ENCODE results near the gene ABHD1. TPM values are rescaled to one million over a fixed set of nuclear protein-coding genes. Genes with fewer than 3 reads are reported as not detected.
"Not testable (repeated sequence)": the region's sequence is repeated elsewhere in the genome, so short reads cannot be mapped to it uniquely, and the experiment has no call there.

ABHD1 gene
- total RNA-seq, 1 donor from 2014 or later: not detected

GRCh38 chr2:27162151-27163121, 38.8 kb downstream of the ABHD1 start:
- no peak for DNase-seq (ENCODE audit: low spot score)

GRCh38 chr2:27164960-27165763, 41.5 kb downstream of the ABHD1 start:
- no peak for DNase-seq (ENCODE audit: low spot score)

GRCh38 chr2:27170581-27171337, 47.1 kb downstream of the ABHD1 start:
- no peak for DNase-seq (ENCODE audit: low spot score)

- no peak for DNase-seq (ENCODE audit: low spot score)
These were observed 47.8 kb downstream of the ABHD1 start for GRCh38 chr2:27171351-27171848.

GRCh38 chr2:27174638-27175037, 51.0 kb downstream of the ABHD1 start:
- DNase-seq (ENCODE audit: low spot score): no peak

GRCh38 chr2:27175330-27175729, 51.7 kb downstream of the ABHD1 start:
- DNase-seq (ENCODE audit: low spot score): no peak

- DNase-seq (ENCODE audit: low spot score): not testable (repeated sequence)
These were observed 52.2 kb downstream of the ABHD1 start for GRCh38 chr2:27175781-27176180.

GRCh38 chr2:27177441-27178351, 54.1 kb downstream of the ABHD1 start:
- DNase-seq (ENCODE audit: low spot score): no peak

GRCh38 chr2:27178469-27178868, 54.9 kb downstream of the ABHD1 start:
- no peak for DNase-seq (ENCODE audit: low spot score)

GRCh38 chr2:27179344-27180000, 55.9 kb downstream of the ABHD1 start:
- no peak for DNase-seq (ENCODE audit: low spot score)

Other genes with a start within 250 kb of the ABHD1 start
- 65.2 TPM for gene MAPRE3, start 153.2 kb upstream of the ABHD1 start, total RNA-seq
- 148 TPM for gene TMEM214, start 90.8 kb upstream of the ABHD1 start, total RNA-seq
- gene AGBL5, start 72.1 kb upstream of the ABHD1 start, total RNA-seq: 20.3 TPM
- gene OST4, start 52.2 kb upstream of the ABHD1 start, total RNA-seq: 275 TPM
- 77.4 TPM for gene EMILIN1, start 45.2 kb upstream of the ABHD1 start, total RNA-seq
- 4.7 TPM for gene KHK, start 37.0 kb upstream of the ABHD1 start, total RNA-seq
- gene CGREF1, start 4.7 kb upstream of the ABHD1 start, total RNA-seq: 11.0 TPM
- gene PREB, start 10.8 kb downstream of the ABHD1 start, total RNA-seq: 76.5 TPM
- gene PRR30, start 15.6 kb downstream of the ABHD1 start, total RNA-seq: not detected
- gene TCF23, start 25.2 kb downstream of the ABHD1 start, total RNA-seq: 0.48 TPM
- 88.3 TPM for gene ATRAID, start 88.2 kb downstream of the ABHD1 start, total RNA-seq
- gene SLC5A6, start 88.5 kb downstream of the ABHD1 start, total RNA-seq: 79.3 TPM
- gene CAD, start 93.6 kb downstream of the ABHD1 start, total RNA-seq: 26.0 TPM
- not detected for gene SLC30A3, start 139.2 kb downstream of the ABHD1 start, total RNA-seq
- gene DNAJC5G, start 151.6 kb downstream of the ABHD1 start, total RNA-seq: not detected
- gene TRIM54, start 158.6 kb downstream of the ABHD1 start, total RNA-seq: not detected
- gene UCN, start 184.6 kb downstream of the ABHD1 start, total RNA-seq: 1.0 TPM
- 61.9 TPM for gene MPV17, start 199.3 kb downstream of the ABHD1 start, total RNA-seq
- 44.8 TPM for gene GTF3C2, start 232.9 kb downstream of the ABHD1 start, total RNA-seq
- 47.0 TPM for gene EIF2B4, start 246.5 kb downstream of the ABHD1 start, total RNA-seq
- 110 TPM for gene SNX17, start 246.8 kb downstream of the ABHD1 start, total RNA-seq